ENCODE measurements around the gene TGM6. TPM values are rescaled to one million over a fixed set of nuclear protein-coding genes. Genes with fewer than 3 reads are reported as not detected.

The TGM6 gene
- total RNA-seq, 1 experiment from 2014 or later: not detected

- H3K36me3 Mint-ChIP-seq (ENCODE audit: insufficient read depth in 1 of 3, low read depth in 3 of 3): no peaks in the 10 kb centered on the region
- H3T11ph ChIP-seq (ENCODE audit: low read length): no peak overlapping the region
- H2AFZ ChIP-seq (ENCODE audit: low read length): no peak overlapping the region
- TF ChIP-seq, protein P1, sequence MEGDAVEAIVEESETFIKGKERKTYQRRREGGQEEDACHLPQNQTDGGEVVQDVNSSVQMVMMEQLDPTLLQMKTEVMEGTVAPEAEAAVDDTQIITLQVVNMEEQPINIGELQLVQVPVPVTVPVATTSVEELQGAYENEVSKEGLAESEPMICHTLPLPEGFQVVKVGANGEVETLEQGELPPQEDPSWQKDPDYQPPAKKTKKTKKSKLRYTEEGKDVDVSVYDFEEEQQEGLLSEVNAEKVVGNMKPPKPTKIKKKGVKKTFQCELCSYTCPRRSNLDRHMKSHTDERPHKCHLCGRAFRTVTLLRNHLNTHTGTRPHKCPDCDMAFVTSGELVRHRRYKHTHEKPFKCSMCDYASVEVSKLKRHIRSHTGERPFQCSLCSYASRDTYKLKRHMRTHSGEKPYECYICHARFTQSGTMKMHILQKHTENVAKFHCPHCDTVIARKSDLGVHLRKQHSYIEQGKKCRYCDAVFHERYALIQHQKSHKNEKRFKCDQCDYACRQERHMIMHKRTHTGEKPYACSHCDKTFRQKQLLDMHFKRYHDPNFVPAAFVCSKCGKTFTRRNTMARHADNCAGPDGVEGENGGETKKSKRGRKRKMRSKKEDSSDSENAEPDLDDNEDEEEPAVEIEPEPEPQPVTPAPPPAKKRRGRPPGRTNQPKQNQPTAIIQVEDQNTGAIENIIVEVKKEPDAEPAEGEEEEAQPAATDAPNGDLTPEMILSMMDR (conservative IDR thresholded peaks at IDR 0.05): no peak
- H4K20me1 ChIP-seq (ENCODE audit: control insufficient read depth, insufficient read depth, insufficient read length): no peaks in the 10 kb centered on the region
- no peak overlapping the region for H2BK12ac ChIP-seq (ENCODE audit: insufficient read length, low read depth, low read length)
- no peak overlapping the region for H2AK5ac ChIP-seq (ENCODE audit: insufficient read length, low read length)
- H3K23me2 ChIP-seq (ENCODE audit: insufficient read length, low read depth, low read length, poor library complexity, severe bottlenecking): no peaks in the 10 kb centered on the region
- H3K14ac ChIP-seq (ENCODE audit: insufficient read depth, low read length): no peak overlapping the region; the same call in 1 of the 2 replicates
- H3K27me3 ChIP-seq (ENCODE audit: insufficient read depth, low read length): no peaks in the 10 kb centered on the region
- H3K9me3 Mint-ChIP-seq: no peaks in the 10 kb centered on the region; a peak in 1 of 5 replicates
- H3K9me3 ChIP-seq (ENCODE audit: control insufficient read depth, low read depth, low read length): no peaks in the 10 kb centered on the region
- no peak overlapping the region for H2BK120ac ChIP-seq (ENCODE audit: low read depth, low read length, poor library complexity, severe bottlenecking)
- H3K27me3 Mint-ChIP-seq (ENCODE audit: low read depth): peaks cover 3% of the 10 kb centered on the region
- no peak overlapping the region for H3K9ac ChIP-seq (ENCODE audit: extremely low read depth, insufficient read length, low read length)
- H3K4me1 ChIP-seq (ENCODE audit: insufficient read depth, low read length): no peaks in the 10 kb centered on the region
- no peak overlapping the region for H4K8ac ChIP-seq (replicated peaks; ENCODE audit: insufficient read length, low read depth, low read length)
- H2BK20ac ChIP-seq (ENCODE audit: low read depth, low read length, poor library complexity, severe bottlenecking): no peak overlapping the region
- DNase-seq: no peak
- no peak overlapping the region for H3K23ac ChIP-seq (ENCODE audit: insufficient read length, low read depth, low read length)
- H3K4ac ChIP-seq (ENCODE audit: low read depth, low read length): no peak overlapping the region
- no peak overlapping the region for H2BK5ac ChIP-seq (ENCODE audit: insufficient read length, low read length)
- no peak overlapping the region for H3K18ac ChIP-seq (ENCODE audit: insufficient read length, low read depth, low read length)
- no peak overlapping the region for H4K5ac ChIP-seq (ENCODE audit: insufficient read length, low read depth, low read length)
- H3K4me2 ChIP-seq (ENCODE audit: insufficient read depth, insufficient read length, low read length): no peak overlapping the region
- no peak overlapping the region for H4K91ac ChIP-seq (ENCODE audit: insufficient read length, low read depth, low read length)
- no peaks in the 10 kb centered on the region for H3K79me1 ChIP-seq (ENCODE audit: insufficient read depth, low read depth, low read length, poor library complexity, severe bottlenecking)
- H3K27ac ChIP-seq (ENCODE audit: insufficient read length, low read depth, low read length): no peak overlapping the region
- no CpG with 5 or more reads among the region's 6 CpGs for WGBS (ENCODE audit: extremely low coverage, insufficient read length, low lambda C conversion rate)
- H3K4me3 Mint-ChIP-seq: no peak overlapping the region
- peaks cover 1 to 3% of the 10 kb centered on the region in 2 experiments for H3K4me1 Mint-ChIP-seq
- H3K27ac Mint-ChIP-seq: no peak overlapping the region
- no peaks in the 10 kb centered on the region for H3K79me2 ChIP-seq (ENCODE audit: insufficient read depth, low read length)
- no peak overlapping the region for H2BK15ac ChIP-seq (ENCODE audit: low read depth, low read length)
- no peak overlapping the region for H3K56ac ChIP-seq (ENCODE audit: insufficient read length, low read depth, low read length)
Measured at GRCh38 chr20:2385496-2385895, 4.8 kb downstream of the TGM6 start.

All from H9 (cell line).